H1 (cell line): ENCODE results near the gene NSUN2. TPM values are rescaled to one million over a fixed set of nuclear protein-coding genes. Genes with fewer than 3 reads are reported as not detected.

ENCODE experiments used
- CTCF ChIA-PET: fragments of 300-600 bp; sonication (Branson Sonifier 250); formaldehyde crosslinking; loops from one replicate; lab custom pipeline; 2021; ENCODE audit not compliant: partially characterized antibody; lab: Charles Lee
- POLR2A ChIA-PET: fragments of 300-600 bp; sonication (Branson Sonifier 250); formaldehyde crosslinking; loops from one replicate; lab custom pipeline; 2021; ENCODE audit warnings: inconsistent platforms; ENCODE audit not compliant: partially characterized antibody; lab: Charles Lee
- DNase-seq, 2 experiments: peaks; one replicate each; pipeline versions ENCODE4 v3.0.0 to v3.0.0-alpha.2; 2010 to 2022; ENCODE audit warnings: low spot score in 2 of 2, low read depth in 1 of 2, mixed read lengths in 1 of 2
- FAIRE-seq: peaks from 2 replicates; lab custom pipeline; 2011; peaks lifted over from hg19 to GRCh38; lab: Jason Lieb, UNC
- H2AFZ ChIP-seq: 2 replicates; pipeline ENCODE4 v1.8.1; 2012; ENCODE audit warnings: low read length, inconsistent platforms
- H2AK5ac ChIP-seq: 2 replicates; pipeline ENCODE4 v1.6.1; 2013; ENCODE audit warnings: low read depth, low read length
- H2BK120ac ChIP-seq: replicated peaks from 2 replicates; pipeline ENCODE3; 2013; ENCODE audit warnings: low read depth, low read length, inconsistent platforms
- H2BK12ac ChIP-seq: 2 replicates; pipeline ENCODE4 v1.6.1; 2013; ENCODE audit warnings: low read depth, low read length
- H2BK15ac ChIP-seq: 2 replicates; pipeline ENCODE4 v1.6.1; 2013; ENCODE audit warnings: low read length
- H2BK20ac ChIP-seq: 2 replicates; pipeline ENCODE4 v1.6.1; 2013; ENCODE audit warnings: low read length
- H2BK5ac ChIP-seq: 2 replicates; pipeline ENCODE4 v1.6.1; 2013; ENCODE audit warnings: low read depth, low read length
- H3K14ac ChIP-seq: 2 replicates; pipeline ENCODE4 v1.6.1; 2013; ENCODE audit warnings: inconsistent platforms; ENCODE audit not compliant: insufficient read length
- H3K18ac ChIP-seq: 2 replicates; pipeline ENCODE4 v1.6.1; 2013; ENCODE audit warnings: low read length; ENCODE audit errors: extremely low read depth
- H3K23ac ChIP-seq: 2 replicates; pipeline ENCODE4 v1.6.1; 2013; ENCODE audit warnings: inconsistent platforms; ENCODE audit not compliant: insufficient read length
- H3K23me2 ChIP-seq: 2 replicates; pipeline ENCODE4 v1.6.1; 2013; ENCODE audit warnings: low read depth, low read length
- H3K27ac ChIP-seq: 2 replicates; pipeline ENCODE4 v1.6.1; 2011; ENCODE audit warnings: low read depth, low read length, inconsistent platforms
- H3K27me3 ChIP-seq, 4 experiments: replicated peaks in 1 of 4; 1 replicate in 1 of 4; 2 replicates in 3 of 4; pipeline versions ENCODE4 v1.6.1 to v1.8.1; 2011 to 2013; ENCODE audit warnings: low read length in 3 of 4, mild to moderate bottlenecking in 3 of 4, inconsistent platforms in 2 of 4, mixed read lengths in 2 of 4, moderate library complexity in 1 of 4; ENCODE audit not compliant: control insufficient read depth in 3 of 4, insufficient read depth in 3 of 4; ENCODE audit errors: extremely low read depth in 1 of 4
- H3K36me3 ChIP-seq, 4 experiments: 2 replicates each; pipeline versions ENCODE4 v1.6.1 to v1.8.1; 2011 to 2013; ENCODE audit warnings: mild to moderate bottlenecking in 4 of 4, low read length in 3 of 4, moderate library complexity in 2 of 4, control low read depth in 1 of 4, inconsistent platforms in 1 of 4; ENCODE audit not compliant: insufficient read depth in 4 of 4, control insufficient read depth in 2 of 4
- H3K4ac ChIP-seq: replicated peaks from 2 replicates; pipeline ENCODE3; 2013; ENCODE audit warnings: low read length, low read depth, mixed read lengths, inconsistent platforms; ENCODE audit not compliant: insufficient read length
- H3K4me1 ChIP-seq, 4 experiments: replicated peaks in 1 of 4; 1 replicate in 1 of 4; 2 replicates in 3 of 4; pipeline versions ENCODE4 v1.6.1 to v1.8.1; 2011 to 2013; ENCODE audit warnings: low read length in 3 of 4, inconsistent platforms in 2 of 4, mixed read lengths in 1 of 4; ENCODE audit not compliant: insufficient read depth in 4 of 4, control insufficient read depth in 3 of 4
- H3K4me2 ChIP-seq, 2 experiments: 2 replicates each; pipeline versions ENCODE4 v1.6.1 to v1.8.1; 2011 to 2013; ENCODE audit warnings: low read depth in 2 of 2, low read length in 2 of 2, control low read depth in 1 of 2, inconsistent platforms in 1 of 2, mild to moderate bottlenecking in 1 of 2; ENCODE audit not compliant: insufficient read depth in 1 of 2
- H3K4me3 ChIP-seq, 4 experiments: fragments of 200-600, 300-600 bp in 1 of 4; sonication (generic), shearing (Covaris generic), sonication (Bioruptor Twin) in 1 of 4; 2 replicates each; pipeline versions ENCODE4 v1.5.1 to v1.8.1; 2011 to 2016; ENCODE audit warnings: low read length in 4 of 4, low read depth in 3 of 4, control low read depth in 2 of 4, inconsistent platforms in 2 of 4, mild to moderate bottlenecking in 2 of 4, mixed read lengths in 1 of 4, moderate library complexity in 1 of 4; ENCODE audit not compliant: insufficient read depth in 2 of 4; ENCODE audit errors: extremely low read depth in 1 of 4
- H3K56ac ChIP-seq: replicated peaks from 2 replicates; pipeline ENCODE3; 2013; ENCODE audit warnings: low read depth, mild to moderate bottlenecking, mixed read lengths, low read length, inconsistent platforms; ENCODE audit not compliant: insufficient read length
- H3K79me1 ChIP-seq: 2 replicates; pipeline ENCODE4 v1.6.1; 2013; ENCODE audit warnings: low read depth, low read length, control low read depth
- H3K79me2 ChIP-seq, 2 experiments: 2 replicates each; pipeline versions ENCODE4 v1.6.1 to v1.8.1; 2012 to 2013; ENCODE audit warnings: low read length in 2 of 2, mild to moderate bottlenecking in 2 of 2, inconsistent platforms in 1 of 2; ENCODE audit not compliant: insufficient read depth in 2 of 2, control insufficient read depth in 1 of 2
- H3K9ac ChIP-seq, 4 experiments: replicated peaks in 1 of 4; 1 replicate in 1 of 4; 2 replicates in 3 of 4; pipeline versions ENCODE4 v1.6.1 to v1.8.1; 2011 to 2013; ENCODE audit warnings: low read depth in 3 of 4, low read length in 3 of 4, control low read depth in 2 of 4, mild to moderate bottlenecking in 2 of 4, moderate library complexity in 2 of 4, inconsistent platforms in 1 of 4; ENCODE audit errors: extremely low read depth in 1 of 4
- H3K9me3 ChIP-seq, 2 experiments: 2 replicates each; pipeline versions ENCODE4 v1.6.1 to v1.8.1; 2012 to 2013; ENCODE audit warnings: mild to moderate bottlenecking in 2 of 2, moderate library complexity in 2 of 2, control low read depth in 1 of 2, inconsistent platforms in 1 of 2, low read depth in 1 of 2, low read length in 1 of 2, mixed read lengths in 1 of 2; ENCODE audit not compliant: insufficient read depth in 2 of 2
- H4K20me1 ChIP-seq, 2 experiments: replicated peaks in 1 of 2; 2 replicates each; pipeline versions ENCODE3 to v1.8.1; 2011 to 2013; ENCODE audit warnings: inconsistent platforms in 2 of 2, low read length in 2 of 2, mild to moderate bottlenecking in 1 of 2; ENCODE audit not compliant: insufficient read depth in 2 of 2, control insufficient read depth in 1 of 2
- H4K5ac ChIP-seq: 2 replicates; pipeline ENCODE4 v1.6.1; 2013; ENCODE audit warnings: low read length, low read depth, mixed read lengths, inconsistent platforms; ENCODE audit not compliant: insufficient read length
- H4K8ac ChIP-seq: 2 replicates; pipeline ENCODE4 v1.8.0; 2013; ENCODE audit warnings: mild to moderate bottlenecking, moderate library complexity, low read length, inconsistent platforms; ENCODE audit not compliant: insufficient read depth; ENCODE audit errors: extremely low read depth
- H4K91ac ChIP-seq: replicated peaks from 2 replicates; pipeline ENCODE3; 2013; ENCODE audit warnings: low read length, mixed read lengths, inconsistent platforms; ENCODE audit not compliant: insufficient read length
- CEBPB ChIP-seq: IDR thresholded peaks from 2 replicates; pipeline ENCODE4 v1.6.1; 2012; ENCODE audit warnings: low read depth, low read length
- CHD1 ChIP-seq: IDR thresholded peaks from 2 replicates; pipeline ENCODE4 v1.6.1; 2012; ENCODE audit warnings: low read depth, low read length, improper control_type of control experiment
- CTBP2 ChIP-seq: IDR thresholded peaks from 2 replicates; pipeline ENCODE4 v1.7.0; 2011; ENCODE audit warnings: borderline replicate concordance, mild to moderate bottlenecking, moderate library complexity, mixed read lengths, low read length; ENCODE audit not compliant: insufficient read depth, insufficient read length
- GTF2F1 ChIP-seq: IDR thresholded peaks from 2 replicates; pipeline ENCODE4 v1.6.1; 2012; ENCODE audit warnings: low read depth, low read length, improper control_type of control experiment, borderline replicate concordance
- HDAC6 ChIP-seq: IDR thresholded peaks from one replicate; pipeline ENCODE4 v1.7.1; 2012; ENCODE audit warnings: low read depth, mild to moderate bottlenecking, inconsistent platforms, low read length, moderate library complexity
- POU5F1 ChIP-seq: IDR thresholded peaks from 2 replicates; pipeline ENCODE4 v1.6.1; 2011; ENCODE audit warnings: low read depth, mild to moderate bottlenecking, low read length, moderate library complexity
- RBBP5 ChIP-seq: IDR thresholded peaks from 2 replicates; pipeline ENCODE4 v1.7.1; 2012; ENCODE audit warnings: low read depth, mild to moderate bottlenecking, inconsistent platforms, low read length, moderate library complexity, borderline replicate concordance
- RXRA ChIP-seq: IDR thresholded peaks from 2 replicates; pipeline ENCODE4 v1.6.1; 2011; ENCODE audit warnings: low read depth, mild to moderate bottlenecking, low read length, moderate library complexity; ENCODE audit not compliant: insufficient read depth
- SIRT6 ChIP-seq: IDR thresholded peaks from one replicate; pipeline ENCODE4 v1.7.1; 2012; ENCODE audit warnings: low read length, inconsistent platforms
- SP2 ChIP-seq: IDR thresholded peaks from 2 replicates; pipeline ENCODE4 v1.6.1; 2012; ENCODE audit warnings: mild to moderate bottlenecking, low read length, inconsistent platforms
- SUZ12 ChIP-seq: fragments of 200-600 bp; sonication (generic); IDR thresholded peaks from 2 replicates; pipeline ENCODE4 v1.6.1; 2012; ENCODE audit warnings: mild to moderate bottlenecking, inconsistent platforms, low read length, moderate library complexity, mixed read lengths
- YY1 ChIP-seq: IDR thresholded peaks from 2 replicates; pipeline ENCODE4 v1.6.1; 2011; ENCODE audit warnings: low read depth, mild to moderate bottlenecking, low read length
- WGBS, 2 experiments: shearing (Covaris generic) in 1 of 2; methylation state at CpG; one replicate each; pipeline versions ENCODE4 v1.1.6 to v1.1.7; 2013 to 2015; ENCODE audit warnings: low lambda C conversion rate in 2 of 2, mixed read lengths in 2 of 2, inconsistent platforms in 1 of 2, low coverage in 1 of 2, missing lambda C conversion rate in 1 of 2; ENCODE audit not compliant: insufficient replicate concordance in 2 of 2, insufficient coverage in 1 of 2, insufficient read length in 1 of 2; ENCODE audit errors: extremely low coverage in 1 of 2, missing lambda C conversion rate in 1 of 2; 5-methylcytosine and 5-hydroxymethylcytosine counted together
- polyA plus RNA-seq, 7 experiments: library from polyadenylated mRNA; depleted of rRNA in 3 of 7; stranded (reverse) in 5 of 7; unstranded in 2 of 7; fragments of >200 nt in 5 of 7; fragments of 200-250 nt in 2 of 7; gene quantifications; 1 replicate in 5 of 7; 2 replicates in 1 of 7; 4 replicates in 1 of 7; pipeline versions ENCODE4 v1.2.1 to v1.2.3, GENCODE V29; 2011 to 2013; ENCODE audit warnings: missing spikeins in 2 of 7, mixed read lengths in 2 of 7
- total RNA-seq: library from RNA; stranded (reverse); fragmentation: NEBNext Ultra II Directional; extraction: Animal tissue kit (Norgen Biotek cat#: 25700); gene quantifications from 2 replicates; pipeline ENCODE4 v1.2.1, GENCODE V29; 2021
- TF ChIP-seq, protein P1 (sequence below): IDR thresholded peaks from 2 replicates; pipeline ENCODE4 v1.6.1; 2012; ENCODE audit warnings: low read length, inconsistent platforms

Gene NSUN2
- total and polyA plus RNA-seq, 2 of the 8 experiments (the other 6 are each of a cell fraction or from before 2014, with no cell fraction given), result 47.3 to 94.7 TPM

DNA sequence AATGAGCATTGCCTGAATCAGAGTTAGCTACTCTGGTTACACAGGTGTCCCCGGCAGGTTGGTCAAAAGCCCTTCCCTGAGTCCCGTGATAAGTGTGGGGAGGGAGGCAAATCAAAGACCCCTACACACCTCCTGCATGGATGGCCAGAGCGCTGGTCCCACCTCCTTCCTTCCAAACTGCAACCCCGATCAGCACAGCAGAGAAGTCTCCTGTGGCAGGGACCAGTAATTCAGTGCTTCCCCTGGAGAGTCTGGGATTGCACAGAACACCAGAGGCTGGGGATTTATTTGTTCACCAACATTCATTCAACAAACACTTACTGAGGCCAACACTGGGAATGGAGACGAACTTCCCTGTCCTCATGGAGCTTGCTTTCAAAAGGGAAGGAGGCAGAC, 46.2 kb downstream of the NSUN2 start:
- H3K9me3 ChIP-seq, result no peaks in the 10 kb centered on the region; a peak in 1 of 4 replicates
- DNase-seq (no peak), FAIRE-seq (no peak)
- H3K27me3 ChIP-seq, result peaks cover 0 to 19% (median 17%) of the 10 kb centered on the region in 4 experiments; a peak in 6 of 7 replicates
- H3K9ac ChIP-seq, result no peak overlapping the region
- no peaks in the 10 kb centered on the region for H3K79me2 ChIP-seq
- no peak overlapping the region for H3K4me3 ChIP-seq
- H2BK120ac ChIP-seq, result no peak overlapping the region
- H4K8ac ChIP-seq, result no peak overlapping the region
- no peak overlapping the region for H2AK5ac ChIP-seq
- H2AFZ ChIP-seq, result no peak overlapping the region
- H3K4me2 ChIP-seq, result no peak overlapping the region
- CTCF ChIA-PET, result interaction anchor here (0.7 to 2.4 kb wide), 4 partner anchors 9 to 101 kb away, joined by 3 to 4 read pairs (median 3); no protein-coding TSS in a partner anchor
- 88% methylated on average over 5 of the region's 5 CpGs; no CpG with 5 or more reads in 1 of the 2 experiments for WGBS, 2 experiments
- H4K5ac ChIP-seq, result no peak overlapping the region
- H4K91ac ChIP-seq, result no peak overlapping the region
- no peak overlapping the region for H3K14ac ChIP-seq
- no peak overlapping the region for H2BK12ac ChIP-seq
- no peak overlapping the region for H3K4ac ChIP-seq
- no peaks in the 10 kb centered on the region for H3K36me3 ChIP-seq
- no peak overlapping the region for H3K23ac ChIP-seq
- POLR2A ChIA-PET, result interaction anchor here (1.3 kb wide), 1 partner anchor 46 kb away, joined by 3 read pairs; the partner anchor contains the start of genes NSUN2 and SRD5A1
- peaks cover 7% of the 10 kb centered on the region; the same call in 1 of the 2 replicates for H3K23me2 ChIP-seq
- no peak overlapping the region for H2BK5ac ChIP-seq
- no peaks in the 10 kb centered on the region for H3K79me1 ChIP-seq
- peaks cover 0 to 7% (median 3%) of the 10 kb centered on the region in 4 experiments; a peak in 6 of 7 replicates for H3K4me1 ChIP-seq
- no peak overlapping the region for H2BK15ac ChIP-seq
- no peak overlapping the region for H3K18ac ChIP-seq
- H3K56ac ChIP-seq, result no peak overlapping the region
- H4K20me1 ChIP-seq, result no peaks in the 10 kb centered on the region
- H2BK20ac ChIP-seq, result no peak overlapping the region
- no peak overlapping the region for H3K27ac ChIP-seq
- TF ChIP-seq RXRA, result no peak
- no peak for TF ChIP-seq GTF2F1
- no peak for TF ChIP-seq HDAC6
- no peak for TF ChIP-seq RBBP5
- no peak for TF ChIP-seq CHD1
- no peak for TF ChIP-seq CEBPB
- TF ChIP-seq SIRT6, result no peak
- TF ChIP-seq YY1, result no peak
- TF ChIP-seq, protein P1, sequence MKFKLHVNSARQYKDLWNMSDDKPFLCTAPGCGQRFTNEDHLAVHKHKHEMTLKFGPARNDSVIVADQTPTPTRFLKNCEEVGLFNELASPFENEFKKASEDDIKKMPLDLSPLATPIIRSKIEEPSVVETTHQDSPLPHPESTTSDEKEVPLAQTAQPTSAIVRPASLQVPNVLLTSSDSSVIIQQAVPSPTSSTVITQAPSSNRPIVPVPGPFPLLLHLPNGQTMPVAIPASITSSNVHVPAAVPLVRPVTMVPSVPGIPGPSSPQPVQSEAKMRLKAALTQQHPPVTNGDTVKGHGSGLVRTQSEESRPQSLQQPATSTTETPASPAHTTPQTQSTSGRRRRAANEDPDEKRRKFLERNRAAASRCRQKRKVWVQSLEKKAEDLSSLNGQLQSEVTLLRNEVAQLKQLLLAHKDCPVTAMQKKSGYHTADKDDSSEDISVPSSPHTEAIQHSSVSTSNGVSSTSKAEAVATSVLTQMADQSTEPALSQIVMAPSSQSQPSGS, result no peak
- TF ChIP-seq SUZ12, result no peak
- no peak for TF ChIP-seq POU5F1
- TF ChIP-seq SP2, result no peak
- TF ChIP-seq CTBP2, result no peak
